ENCODE data around the gene MANSC4.
"Not testable (repeated sequence)": the region's sequence is repeated elsewhere in the genome, so short reads cannot be mapped to it uniquely, and the experiment has no call there.

The MANSC4 gene

DNA sequence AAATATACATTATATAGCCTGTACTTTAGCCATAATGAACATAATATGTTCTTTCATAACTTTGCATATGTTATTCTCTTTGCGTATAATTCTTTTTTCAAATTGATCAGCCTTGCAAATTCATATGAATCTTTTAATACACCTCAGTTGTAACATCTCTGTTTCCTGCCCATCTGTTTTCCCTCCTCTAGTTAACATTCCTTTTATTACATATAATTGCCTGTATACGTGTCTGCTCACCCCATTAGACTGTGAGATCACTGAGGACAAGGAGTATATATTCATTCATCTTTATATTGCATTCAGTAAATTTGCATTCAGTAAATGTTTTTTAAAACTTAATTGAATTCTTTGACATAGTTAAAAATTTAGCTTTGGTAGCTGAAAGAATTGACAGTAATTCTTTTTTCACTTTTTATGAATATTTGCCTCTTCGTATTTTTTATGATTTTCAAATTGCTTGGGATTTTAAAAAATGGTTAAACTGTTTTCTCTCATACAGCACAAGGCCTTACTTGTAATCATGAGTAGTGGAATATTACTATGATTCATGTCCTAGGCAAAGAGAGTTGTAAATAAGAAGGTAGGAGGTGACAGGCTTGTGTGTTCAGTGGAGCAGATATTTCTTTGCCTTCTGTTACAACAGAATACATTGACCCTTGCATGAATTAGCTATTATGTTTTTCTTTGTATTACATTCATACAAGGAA, 32.8 kb downstream of the MANSC4 start:
- no peak for DNase-seq

DNA sequence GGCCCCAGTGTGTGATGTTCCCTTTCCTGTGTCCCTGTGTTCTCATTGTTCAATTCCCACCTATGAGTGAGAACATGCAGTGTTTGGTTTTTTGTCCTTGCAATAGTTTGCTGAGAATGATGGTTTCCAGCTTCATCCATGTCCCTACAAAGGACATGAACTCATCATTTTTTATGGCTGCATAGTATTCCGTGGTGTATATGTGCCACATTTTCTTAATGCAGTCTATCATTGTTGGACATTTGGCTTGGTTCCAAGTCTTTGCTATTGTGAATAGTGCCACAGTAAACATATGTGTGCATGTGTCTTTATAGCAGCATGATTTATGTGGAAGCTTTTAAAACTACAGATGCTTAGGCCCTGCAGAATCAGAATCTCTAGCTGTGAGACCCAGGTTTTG, 34.3 kb downstream of the MANSC4 start:
- DNase-seq: not testable (repeated sequence)

DNA sequence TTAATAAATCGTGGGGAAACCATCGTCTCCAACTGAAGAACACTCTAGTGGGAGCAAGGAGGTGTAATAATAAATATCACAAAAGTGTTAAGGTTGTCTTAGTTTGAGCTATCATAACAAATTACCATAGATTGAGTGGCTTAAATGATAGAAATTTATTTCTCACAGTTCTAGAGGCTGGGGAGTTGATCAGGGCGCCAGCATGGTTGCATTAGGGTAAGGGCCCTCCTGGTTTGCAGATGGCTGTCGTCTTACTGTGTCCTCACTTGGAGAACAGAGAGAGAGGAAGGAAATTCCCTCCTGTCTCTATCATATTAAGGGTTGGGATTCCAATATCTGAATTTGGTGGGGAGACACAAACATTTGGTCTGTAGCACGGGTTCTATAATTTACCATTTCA, 36.4 kb downstream of the MANSC4 start:
- no peak for DNase-seq

DNA sequence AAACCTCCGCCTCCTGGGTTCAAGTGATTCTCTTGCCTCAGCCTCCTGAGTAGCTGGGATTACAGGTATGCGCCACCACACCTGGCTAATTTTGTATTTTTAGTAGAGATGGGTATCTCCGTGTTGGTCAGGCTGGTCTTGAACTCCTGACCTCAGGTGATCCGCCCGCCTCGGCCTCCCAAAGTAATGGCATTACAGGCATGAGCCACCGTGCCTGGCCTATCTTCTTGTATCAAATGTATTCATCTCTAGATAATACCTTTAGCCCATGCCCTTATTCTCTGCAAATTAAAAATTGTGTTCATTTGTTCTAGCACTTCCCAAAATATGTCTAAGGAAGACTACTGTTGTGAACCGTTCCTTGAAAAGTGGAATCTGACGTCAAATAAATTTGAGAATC, 45.7 kb downstream of the MANSC4 start:
- not testable (repeated sequence) for DNase-seq

DNA sequence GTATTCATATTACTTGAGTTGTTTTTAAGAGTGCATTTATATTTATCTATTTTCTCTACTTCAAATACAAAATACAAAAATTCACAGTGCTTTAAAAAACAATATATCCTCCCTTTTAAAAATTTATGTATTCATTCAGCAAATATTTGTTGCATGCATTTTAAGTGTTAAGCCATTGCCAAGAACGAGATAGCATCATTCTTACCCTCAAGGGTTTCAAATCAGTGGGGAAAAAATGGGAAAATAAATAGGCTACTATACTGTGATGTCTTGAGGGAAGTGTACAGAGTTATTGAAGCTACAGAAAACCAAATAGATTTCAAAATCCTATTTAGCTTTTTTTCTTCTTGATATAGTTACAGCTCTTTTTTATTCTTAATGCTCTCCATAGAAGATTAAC, 46.2 kb downstream of the MANSC4 start:
- DNase-seq: no peak

DNA sequence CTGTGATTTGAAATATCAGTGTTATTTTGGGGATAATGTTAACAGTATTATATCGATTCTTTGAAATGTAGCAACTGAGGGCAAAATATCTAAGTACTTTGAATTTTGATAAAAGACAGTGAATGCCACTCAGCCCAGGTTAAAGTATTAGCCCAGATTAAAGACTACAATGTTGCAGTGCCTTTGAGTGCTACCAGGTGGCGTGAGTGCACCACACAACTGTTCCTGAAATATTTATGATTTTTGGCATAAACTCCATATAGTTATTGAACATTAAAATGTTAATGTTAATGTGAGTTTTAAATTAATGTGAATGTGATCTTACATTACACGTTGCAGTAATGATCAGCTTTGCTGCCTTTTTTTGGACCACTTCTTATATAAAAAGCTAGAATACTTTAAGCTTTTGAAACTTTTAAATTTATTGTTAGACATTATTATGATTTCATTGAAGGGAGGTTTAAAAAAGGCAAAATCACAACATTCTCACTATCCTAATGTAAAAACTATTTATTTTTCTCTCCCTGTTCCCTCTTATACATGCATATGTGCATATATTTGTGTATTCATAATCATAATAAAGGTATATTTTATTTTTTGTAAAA, 46.9 kb downstream of the MANSC4 start:
- DNase-seq: no peak

DNA sequence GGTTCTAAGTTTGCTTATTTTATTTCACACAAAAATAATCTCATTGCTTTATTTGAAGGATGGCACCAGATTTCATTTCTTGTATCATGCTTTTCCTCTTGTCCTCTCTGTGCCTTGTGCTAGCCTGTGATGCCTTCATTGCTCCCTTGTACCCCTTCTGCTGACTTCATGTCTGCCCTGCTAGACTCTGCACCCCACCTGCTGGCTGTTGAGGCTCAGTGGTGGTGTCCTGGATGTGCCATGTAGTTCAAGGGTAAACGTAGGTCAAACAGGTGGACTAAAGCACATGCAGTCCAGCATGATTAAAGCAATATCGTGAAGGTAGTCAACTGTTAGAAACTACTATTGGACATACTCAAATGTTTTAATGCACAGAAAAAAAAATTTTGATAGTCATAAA, 47.8 kb downstream of the MANSC4 start:
- DNase-seq: no peak

DNA sequence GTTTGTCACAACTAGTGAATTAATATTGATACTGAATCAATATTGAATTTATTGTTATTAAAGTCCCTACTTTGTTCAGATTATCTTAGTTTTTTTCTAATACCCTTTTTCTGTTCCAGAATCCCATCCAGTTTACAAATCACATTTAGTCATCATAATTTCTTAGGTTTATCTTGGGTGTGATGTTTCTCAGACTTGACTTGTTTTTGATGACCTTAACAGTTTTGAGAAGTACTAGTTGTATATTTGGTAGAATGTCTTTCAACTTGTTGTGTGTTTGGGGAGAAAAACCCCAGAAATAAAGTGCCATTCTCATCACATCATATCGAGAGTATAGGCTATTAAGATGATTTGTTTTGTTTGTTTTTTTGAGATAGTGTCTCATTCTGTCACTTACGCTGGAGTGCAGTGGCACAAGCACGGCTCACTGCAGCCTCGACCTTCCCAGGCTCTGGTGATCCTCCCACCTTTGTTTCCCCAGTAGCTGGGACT, 49.9 kb downstream of the MANSC4 start:
- no peak for DNase-seq

DNA sequence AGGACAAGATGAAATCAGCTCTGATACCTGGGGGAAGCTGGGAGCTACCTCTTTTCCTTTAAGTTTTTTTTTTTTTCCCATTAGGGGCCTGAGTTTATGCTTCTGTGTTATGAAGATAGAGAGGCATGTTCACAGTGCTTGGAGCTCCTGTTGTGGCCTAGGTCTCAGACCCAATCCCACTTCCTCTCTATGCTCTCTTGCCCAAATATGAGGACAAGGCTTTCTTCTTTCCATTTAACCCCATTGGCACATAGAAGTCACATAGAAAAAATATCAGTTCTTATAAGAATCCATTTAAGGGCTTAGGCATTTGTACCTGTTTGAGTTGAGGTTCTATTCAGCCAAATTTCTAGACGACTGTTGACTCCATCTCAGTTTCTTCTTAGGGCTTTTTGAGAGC, 56.8 kb downstream of the MANSC4 start:
- DNase-seq: no peak
